ENCODE data around the gene VDAC2.
"Not testable (repeated sequence)": the region's sequence is repeated elsewhere in the genome, so short reads cannot be mapped to it uniquely, and the experiment has no call there.

Gene VDAC2

DNA sequence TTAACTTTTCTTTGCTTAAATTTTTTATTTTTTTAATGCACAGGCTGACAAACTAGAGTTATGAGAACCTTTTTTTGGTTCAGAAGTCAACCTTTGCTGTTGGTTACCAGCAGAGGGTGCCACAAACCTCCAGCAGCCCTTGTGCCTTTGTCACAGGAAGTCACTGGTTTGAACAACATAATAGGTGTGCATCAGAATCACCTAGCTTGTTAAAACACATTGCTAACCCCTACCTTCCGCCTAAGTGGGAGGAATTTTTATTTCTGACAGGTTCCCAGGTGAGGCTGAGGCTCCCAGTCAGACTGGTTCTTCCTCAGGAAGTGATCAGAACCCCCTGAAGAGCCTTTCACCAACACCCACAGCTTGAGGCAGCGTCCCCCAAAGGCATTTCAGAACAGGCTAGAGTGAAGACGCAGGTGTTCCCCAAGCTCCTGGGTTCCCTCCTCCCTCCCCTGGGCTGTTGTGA, 22.6 kb upstream of the VDAC2 start:
- TF ChIP-seq, protein P1, sequence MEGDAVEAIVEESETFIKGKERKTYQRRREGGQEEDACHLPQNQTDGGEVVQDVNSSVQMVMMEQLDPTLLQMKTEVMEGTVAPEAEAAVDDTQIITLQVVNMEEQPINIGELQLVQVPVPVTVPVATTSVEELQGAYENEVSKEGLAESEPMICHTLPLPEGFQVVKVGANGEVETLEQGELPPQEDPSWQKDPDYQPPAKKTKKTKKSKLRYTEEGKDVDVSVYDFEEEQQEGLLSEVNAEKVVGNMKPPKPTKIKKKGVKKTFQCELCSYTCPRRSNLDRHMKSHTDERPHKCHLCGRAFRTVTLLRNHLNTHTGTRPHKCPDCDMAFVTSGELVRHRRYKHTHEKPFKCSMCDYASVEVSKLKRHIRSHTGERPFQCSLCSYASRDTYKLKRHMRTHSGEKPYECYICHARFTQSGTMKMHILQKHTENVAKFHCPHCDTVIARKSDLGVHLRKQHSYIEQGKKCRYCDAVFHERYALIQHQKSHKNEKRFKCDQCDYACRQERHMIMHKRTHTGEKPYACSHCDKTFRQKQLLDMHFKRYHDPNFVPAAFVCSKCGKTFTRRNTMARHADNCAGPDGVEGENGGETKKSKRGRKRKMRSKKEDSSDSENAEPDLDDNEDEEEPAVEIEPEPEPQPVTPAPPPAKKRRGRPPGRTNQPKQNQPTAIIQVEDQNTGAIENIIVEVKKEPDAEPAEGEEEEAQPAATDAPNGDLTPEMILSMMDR (conservative IDR thresholded peaks at IDR 0.05; ENCODE audit: low read depth, low read length): peak; percentile 78
- no peaks in the 10 kb centered on the region for H3K36me3 ChIP-seq (ENCODE audit: insufficient read depth)
- no peak overlapping the region for H3K27ac ChIP-seq
- no peak overlapping the region for H3K4me2 ChIP-seq
- no peak overlapping the region for H2AFZ ChIP-seq (ENCODE audit: low read depth)
- no peaks in the 10 kb centered on the region for H4K20me1 ChIP-seq (ENCODE audit: insufficient read depth)
- H3K4me1 ChIP-seq (ENCODE audit: low read depth, poor library complexity, severe bottlenecking): peaks cover 10% of the 10 kb centered on the region
- no peaks in the 10 kb centered on the region for H3K79me2 ChIP-seq (ENCODE audit: insufficient read depth, low read depth)
- H3K27me3 ChIP-seq (ENCODE audit: insufficient read depth, low read depth): no peaks in the 10 kb centered on the region
- no peak overlapping the region for H3K4me3 ChIP-seq (IDR thresholded peaks at IDR 0.05; ENCODE audit: insufficient read depth, low read depth, low read length)
- no peak overlapping the region for H3K9ac ChIP-seq

DNA sequence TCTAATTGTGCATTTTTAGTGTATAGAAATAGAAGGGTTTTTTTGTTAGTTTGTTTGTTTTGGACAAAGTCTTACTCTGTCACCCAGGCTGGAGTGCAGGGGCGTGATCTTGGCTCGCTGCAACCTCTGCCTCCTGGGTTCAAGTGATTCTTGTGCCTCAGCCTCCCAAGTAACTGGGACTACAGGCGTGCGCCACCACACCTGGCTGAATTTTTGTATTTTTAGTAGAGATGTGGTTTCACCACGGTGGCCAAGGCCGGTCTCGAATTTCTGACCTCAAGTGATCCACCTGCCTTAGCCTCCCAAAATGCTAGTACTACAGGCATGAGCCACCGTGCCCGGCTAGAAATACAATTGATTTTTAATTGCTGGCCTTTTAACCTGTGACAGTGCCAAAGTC, 22.1 kb upstream of the VDAC2 start:
- H3K4me1 ChIP-seq (ENCODE audit: low read depth, poor library complexity, severe bottlenecking); H3K9ac ChIP-seq; H3K27me3 ChIP-seq (ENCODE audit: insufficient read depth, low read depth); H4K20me1 ChIP-seq (ENCODE audit: insufficient read depth); H3K4me2 ChIP-seq; H3K36me3 ChIP-seq (ENCODE audit: insufficient read depth); H3K4me3 ChIP-seq (IDR thresholded peaks at IDR 0.05; ENCODE audit: insufficient read depth, low read depth, low read length); H2AFZ ChIP-seq (ENCODE audit: low read depth); H3K79me2 ChIP-seq (ENCODE audit: insufficient read depth, low read depth); H3K27ac ChIP-seq: not testable (repeated sequence)

GRCh38 chr10:75189266-75190096, 21.1 kb upstream of the VDAC2 start:
- TF ChIP-seq, protein P1 (conservative IDR thresholded peaks at IDR 0.05; ENCODE audit: low read depth, low read length): no peak
- no peaks in the 10 kb centered on the region for H3K36me3 ChIP-seq (ENCODE audit: insufficient read depth)
- H3K79me2 ChIP-seq (ENCODE audit: insufficient read depth, low read depth): no peaks in the 10 kb centered on the region
- H3K4me3 ChIP-seq (IDR thresholded peaks at IDR 0.05; ENCODE audit: insufficient read depth, low read depth, low read length): no peak overlapping the region
- H3K4me2 ChIP-seq: no peak overlapping the region
- H2AFZ ChIP-seq (ENCODE audit: low read depth): no peak overlapping the region
- H3K4me1 ChIP-seq (ENCODE audit: low read depth, poor library complexity, severe bottlenecking): peaks cover 10% of the 10 kb centered on the region
- no peak overlapping the region for H3K9ac ChIP-seq
- no peaks in the 10 kb centered on the region for H4K20me1 ChIP-seq (ENCODE audit: insufficient read depth)
- H3K27me3 ChIP-seq (ENCODE audit: insufficient read depth, low read depth): no peaks in the 10 kb centered on the region
- H3K27ac ChIP-seq: no peak overlapping the region

- Histone ChIP-seq H3K36me3 (ENCODE audit: insufficient read depth) (no peaks in the 10 kb centered on the region), H2AFZ (ENCODE audit: low read depth) (no peak overlapping the region), H3K4me2 (no peak overlapping the region), H3K27ac (no peak overlapping the region), H4K20me1 (ENCODE audit: insufficient read depth) (no peaks in the 10 kb centered on the region), H3K4me1 (ENCODE audit: low read depth, poor library complexity, severe bottlenecking) (peaks cover 10% of the 10 kb centered on the region), H3K4me3 (IDR thresholded peaks at IDR 0.05; ENCODE audit: insufficient read depth, low read depth, low read length) (no peak overlapping the region), H3K9ac (no peak overlapping the region), H3K27me3 (ENCODE audit: insufficient read depth, low read depth) (no peaks in the 10 kb centered on the region), H3K79me2 (ENCODE audit: insufficient read depth, low read depth) (no peaks in the 10 kb centered on the region)
- TF ChIP-seq, protein P1 (conservative IDR thresholded peaks at IDR 0.05; ENCODE audit: low read depth, low read length): no peak
These were observed 18.6 kb upstream of the VDAC2 start for GRCh38 chr10:75191821-75192568.

DNA sequence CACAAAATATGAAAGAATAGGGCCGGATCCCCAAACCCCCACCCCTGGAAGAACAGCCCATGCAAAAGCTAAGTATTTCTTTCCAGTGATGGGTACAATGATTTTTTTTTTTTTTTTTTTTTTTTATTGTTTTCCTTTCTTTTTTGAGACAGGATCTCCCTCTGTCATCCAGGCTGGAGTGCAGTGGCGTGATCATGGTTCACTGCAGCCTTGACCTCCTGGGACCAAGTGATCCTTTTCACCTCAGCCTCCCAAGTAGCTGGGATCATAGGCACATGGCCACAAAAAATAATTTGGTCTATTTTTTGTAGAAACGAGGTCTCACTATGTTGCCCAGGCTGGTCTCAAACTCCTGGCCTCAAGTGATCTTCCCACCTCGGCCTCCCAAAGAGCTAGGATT, 16.0 kb upstream of the VDAC2 start:
- H3K4me3 ChIP-seq (IDR thresholded peaks at IDR 0.05; ENCODE audit: insufficient read depth, low read depth, low read length); H3K27me3 ChIP-seq (ENCODE audit: insufficient read depth, low read depth); H3K4me2 ChIP-seq; H2AFZ ChIP-seq (ENCODE audit: low read depth); H3K9ac ChIP-seq; H3K27ac ChIP-seq; H4K20me1 ChIP-seq (ENCODE audit: insufficient read depth); H3K4me1 ChIP-seq (ENCODE audit: low read depth, poor library complexity, severe bottlenecking); H3K36me3 ChIP-seq (ENCODE audit: insufficient read depth); H3K79me2 ChIP-seq (ENCODE audit: insufficient read depth, low read depth): not testable (repeated sequence)

Measured in KMS-11 (cell line).